OCI-LY1 (cell line): ENCODE results near the gene GLIS1.

Source experiments
- H2AFZ ChIP-seq: fragments of 200-600 bp; sonication (generic), shearing (Covaris generic); 2 replicates; pipeline ENCODE4 v1.6.0; 2014; ENCODE audit warnings: antibody characterized with exemption, mild to moderate bottlenecking, low read length
- H3F3A ChIP-seq: fragments of 200-600 bp; sonication (generic), shearing (Covaris generic); 2 replicates; pipeline ENCODE4 v1.6.0; 2014; ENCODE audit warnings: mild to moderate bottlenecking, antibody characterized with exemption, low read length, moderate library complexity; ENCODE audit not compliant: insufficient read depth
- H3K27ac ChIP-seq: fragments of 200-600 bp; sonication (generic); 2 replicates; pipeline ENCODE4 v1.5.1; 2014; ENCODE audit warnings: low read length, mixed run types, mild to moderate bottlenecking, low read depth; ENCODE audit not compliant: poor library complexity, severe bottlenecking
- H3K27me3 ChIP-seq: fragments of 200-600 bp; sonication (generic); 2 replicates; pipeline ENCODE4 v1.6.0; 2014; ENCODE audit warnings: antibody characterized with exemption, mild to moderate bottlenecking, low read length, moderate library complexity; ENCODE audit not compliant: insufficient read depth
- H3K36me3 ChIP-seq: fragments of 200-600 bp; sonication (generic); 2 replicates; pipeline ENCODE4 v1.6.1; 2014; ENCODE audit warnings: mild to moderate bottlenecking, antibody characterized with exemption, low read length, moderate library complexity, mixed read lengths; ENCODE audit not compliant: insufficient read depth
- H3K4me1 ChIP-seq: fragments of 200-600 bp; sonication (generic); 2 replicates; pipeline ENCODE4 v1.5.1; 2014; ENCODE audit warnings: mild to moderate bottlenecking, low read length, moderate library complexity; ENCODE audit not compliant: insufficient read depth, severe bottlenecking
- H3K4me2 ChIP-seq: fragments of 200-600 bp; sonication (generic), shearing (Covaris generic); 2 replicates; pipeline ENCODE4 v1.6.1; 2014; ENCODE audit warnings: low read length
- H3K4me3 ChIP-seq: fragments of 200-600 bp; sonication (generic); 2 replicates; pipeline ENCODE4 v1.5.1; 2014; ENCODE audit warnings: low read length, low read depth, mild to moderate bottlenecking, mixed read lengths; ENCODE audit not compliant: poor library complexity, severe bottlenecking
- H3K79me2 ChIP-seq: fragments of 200-600 bp; shearing (Covaris generic); 2 replicates; pipeline ENCODE4 v1.6.1; 2016; ENCODE audit warnings: mixed run types, low read length, mixed read lengths; ENCODE audit not compliant: insufficient read depth
- H3K9ac ChIP-seq: fragments of 200-600 bp; sonication (generic), shearing (Covaris generic); 2 replicates; pipeline ENCODE4 v1.6.1; 2014; ENCODE audit warnings: mild to moderate bottlenecking, low read length, mixed read lengths
- H3K9me2 ChIP-seq: fragments of 200-600 bp; sonication (generic), shearing (Covaris generic); 2 replicates; pipeline ENCODE4 v1.6.1; 2014; ENCODE audit warnings: low read depth, mild to moderate bottlenecking, low read length, mixed read lengths
- H3K9me3 ChIP-seq: fragments of 200-600 bp; shearing (Covaris generic); 2 replicates; pipeline ENCODE4 v1.6.1; 2014; ENCODE audit warnings: low read length, mixed read lengths
- H4K20me1 ChIP-seq: fragments of 200-600 bp; sonication (generic), shearing (Covaris generic); 2 replicates; pipeline ENCODE4 v1.6.0; 2016; ENCODE audit warnings: mild to moderate bottlenecking, low read length; ENCODE audit not compliant: insufficient read depth
- CTCF ChIP-seq: fragments of 200-600 bp; sonication (generic), shearing (Covaris generic); IDR thresholded peaks from 2 replicates; pipeline ENCODE4 v1.5.1; 2017; ENCODE audit warnings: mild to moderate bottlenecking, antibody characterized with exemption, low read length, moderate library complexity, mixed read lengths
- EZH2 ChIP-seq: fragments of 200-600 bp; sonication (generic), shearing (Covaris generic); IDR thresholded peaks from 2 replicates; pipeline ENCODE4 v1.8.0; 2017; ENCODE audit warnings: borderline replicate concordance, mixed run types, mild to moderate bottlenecking, antibody characterized with exemption, low read length, moderate library complexity, mixed read lengths

GLIS1 gene

DNA sequence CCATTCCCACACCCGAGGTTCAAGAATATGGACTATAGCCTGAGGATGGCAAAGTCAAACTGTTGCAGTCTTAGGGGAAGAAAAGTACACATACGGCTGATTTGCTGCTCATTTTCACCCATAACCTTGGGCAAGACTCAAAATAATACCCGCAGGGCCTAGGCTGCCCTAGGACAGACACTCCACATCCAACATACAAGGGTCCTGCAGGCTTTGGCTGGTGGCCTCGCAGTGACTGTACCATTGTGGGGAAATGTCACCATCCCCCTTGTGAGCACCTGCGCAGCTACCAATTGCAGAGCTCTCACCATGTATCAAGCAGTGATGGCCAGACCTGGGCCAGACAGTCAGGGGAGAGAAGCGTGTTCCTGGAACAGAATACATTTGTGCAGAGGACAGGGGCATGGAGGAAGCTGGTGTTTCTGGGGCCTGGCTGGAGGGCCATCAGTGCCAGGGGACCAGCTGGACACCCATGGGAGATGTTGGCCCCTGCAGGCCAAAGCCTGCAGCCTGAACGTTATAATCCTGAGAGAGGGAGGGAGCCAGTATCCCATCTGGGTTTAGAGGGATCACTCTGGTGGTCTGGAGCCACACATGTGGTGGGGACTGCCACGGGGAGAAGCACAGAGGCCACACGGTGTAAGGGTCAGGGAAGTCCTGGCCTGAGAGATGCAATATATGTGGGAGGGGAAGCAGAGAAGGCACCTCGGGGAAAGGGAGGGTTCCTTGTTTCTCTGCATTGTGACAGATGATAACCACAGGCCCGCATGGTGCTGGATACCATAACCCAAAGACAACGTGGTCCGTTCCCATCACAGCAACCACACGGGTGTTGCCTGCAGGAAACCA, 101.2 kb downstream of the GLIS1 start:
- Histone ChIP-seq H3F3A (no peaks in the 10 kb centered on the region), H3K27me3 (no peaks in the 10 kb centered on the region), H3K9me2 (no peaks in the 10 kb centered on the region), H3K79me2 (no peaks in the 10 kb centered on the region), H3K4me3 (no peak overlapping the region), H3K4me2 (no peak overlapping the region), H3K4me1 (no peaks in the 10 kb centered on the region), H2AFZ (no peak overlapping the region), H3K9ac (no peak overlapping the region), H3K9me3 (no peaks in the 10 kb centered on the region), H4K20me1 (no peaks in the 10 kb centered on the region), H3K36me3 (no peaks in the 10 kb centered on the region), H3K27ac (no peak overlapping the region)
- TF ChIP-seq EZH2: no peak
- no peak for TF ChIP-seq CTCF

DNA sequence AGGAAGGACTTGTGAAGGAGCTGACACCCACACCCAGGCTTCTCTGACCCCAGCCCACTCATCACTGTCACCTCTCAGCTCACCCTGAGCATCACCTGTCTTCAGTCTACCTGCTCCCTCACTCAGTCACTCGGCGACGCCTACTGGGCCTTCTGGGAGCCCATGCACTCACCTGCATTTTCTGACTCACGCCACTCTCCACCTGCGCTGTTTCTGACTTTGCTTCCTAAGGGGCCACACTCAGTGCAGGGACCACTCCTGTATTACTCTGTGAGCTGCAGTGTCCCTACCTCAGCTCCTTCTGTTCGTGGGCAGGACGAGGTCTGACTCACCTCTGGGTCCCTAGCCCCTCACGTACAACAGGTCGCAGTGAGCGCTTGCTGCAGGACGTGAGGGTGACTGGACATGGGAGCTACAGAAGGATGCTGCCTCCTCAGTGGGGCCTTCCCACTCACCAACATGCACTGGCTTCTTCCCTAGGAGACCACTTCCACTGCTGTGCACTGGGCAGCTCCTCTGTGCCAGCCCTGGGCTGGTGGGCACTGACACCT, 102.3 kb downstream of the GLIS1 start:
- Histone ChIP-seq H4K20me1 (no peaks in the 10 kb centered on the region), H3K4me3 (no peak overlapping the region), H3K9me3 (no peaks in the 10 kb centered on the region), H3K79me2 (no peaks in the 10 kb centered on the region), H3K4me2 (no peak overlapping the region), H3K4me1 (no peaks in the 10 kb centered on the region), H3K27ac (no peak overlapping the region), H3F3A (no peaks in the 10 kb centered on the region), H3K9me2 (no peaks in the 10 kb centered on the region), H3K9ac (no peak overlapping the region), H3K36me3 (no peaks in the 10 kb centered on the region), H3K27me3 (no peaks in the 10 kb centered on the region), H2AFZ (no peak overlapping the region)
- no peak for TF ChIP-seq EZH2
- no peak for TF ChIP-seq CTCF

- H3K27me3 ChIP-seq: no peaks in the 10 kb centered on the region
- H3K4me2 ChIP-seq: no peak overlapping the region
- no peak overlapping the region for H3K9ac ChIP-seq
- H2AFZ ChIP-seq: no peak overlapping the region
- no peaks in the 10 kb centered on the region for H3K9me2 ChIP-seq
- H3K4me3 ChIP-seq: no peak overlapping the region
- TF ChIP-seq CTCF (no peak), EZH2 (no peak)
- no peaks in the 10 kb centered on the region for H3K36me3 ChIP-seq
- H3K4me1 ChIP-seq: no peaks in the 10 kb centered on the region
- H4K20me1 ChIP-seq: no peaks in the 10 kb centered on the region
- H3K79me2 ChIP-seq: no peaks in the 10 kb centered on the region
- H3F3A ChIP-seq: no peaks in the 10 kb centered on the region
- H3K9me3 ChIP-seq: no peaks in the 10 kb centered on the region
- H3K27ac ChIP-seq: no peak overlapping the region
Observed at GRCh38 chr1:53634571-53634979, 104.4 kb downstream of the GLIS1 start.
